GM06990 (cell line): Measurements from ENCODE around the gene TEX38.
"Not testable (repeated sequence)": the region's sequence is repeated elsewhere in the genome, so short reads cannot be mapped to it uniquely, and the experiment has no call there.

Experiments used
- DNase-seq: peaks from one replicate; pipeline ENCODE4 v3.0.0-alpha.2; 2011; ENCODE audit not compliant: insufficient read length; ENCODE audit errors: extremely low read depth
- H3K27me3 ChIP-seq: replicated peaks from 2 replicates; pipeline ENCODE4 v1.6.0; 2011; ENCODE audit warnings: low read length; ENCODE audit not compliant: control insufficient read depth, insufficient read depth
- H3K36me3 ChIP-seq: 2 replicates; pipeline ENCODE4 v1.5.1; 2011; ENCODE audit warnings: low read length; ENCODE audit not compliant: control insufficient read depth, insufficient read depth
- H3K4me3 ChIP-seq: replicated peaks from 2 replicates; pipeline ENCODE4 v1.5.1; 2011; ENCODE audit warnings: low read depth, mild to moderate bottlenecking, control low read depth, low read length
- CTCF ChIP-seq: IDR thresholded peaks from 2 replicates; pipeline ENCODE4 v1.5.1; 2011; ENCODE audit warnings: low read length, control low read depth, mild to moderate bottlenecking, inconsistent platforms; ENCODE audit not compliant: insufficient read depth, poor library complexity, severe bottlenecking

TEX38 gene

DNA sequence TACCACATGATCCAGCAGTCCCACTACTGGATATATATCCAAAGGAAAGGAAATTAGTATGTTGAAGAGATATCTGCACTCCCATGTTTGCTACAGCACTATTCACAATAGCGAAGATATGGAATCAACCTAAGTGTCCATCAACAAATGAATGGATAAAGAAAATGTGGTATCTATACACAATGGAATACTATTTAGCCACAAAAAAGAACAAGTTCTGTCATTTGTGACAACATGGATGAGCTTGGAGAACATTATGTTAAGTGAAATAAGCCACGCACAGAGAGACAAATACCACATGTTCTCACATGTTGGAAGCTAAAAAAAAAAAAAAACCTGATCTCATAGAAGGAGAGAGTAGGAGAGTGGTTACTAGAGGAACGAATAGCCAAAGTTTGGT is 21.2 kb upstream of the TEX38 start:
- H3K27me3 ChIP-seq: no peaks in the 10 kb centered on the region
- no peak for DNase-seq
- no peak overlapping the region for H3K4me3 ChIP-seq
- TF ChIP-seq CTCF: no peak
- H3K36me3 ChIP-seq: no peaks in the 10 kb centered on the region; the same call in 1 of the 2 replicates

DNA sequence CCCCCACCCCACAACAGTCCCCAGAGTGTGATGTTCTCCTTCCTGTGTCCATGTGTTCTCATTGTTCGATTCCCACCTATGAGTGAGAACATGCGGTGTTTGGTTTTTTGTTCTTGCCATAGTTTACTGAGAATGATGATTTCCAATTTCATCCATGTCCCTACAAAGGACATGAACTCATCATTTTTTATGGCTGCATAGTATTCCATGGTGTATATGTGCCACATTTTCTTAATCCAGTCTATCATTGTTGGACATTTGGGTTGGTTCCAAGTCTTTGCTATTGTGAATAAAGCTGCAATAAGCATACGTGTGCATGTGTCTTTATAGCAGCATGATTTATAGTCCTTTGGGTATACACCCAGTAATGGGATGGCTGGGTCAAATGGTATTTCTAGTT is 20.5 kb upstream of the TEX38 start:
- DNase-seq, H3K36me3 ChIP-seq, H3K4me3 ChIP-seq, H3K27me3 ChIP-seq: not testable (repeated sequence)

DNA sequence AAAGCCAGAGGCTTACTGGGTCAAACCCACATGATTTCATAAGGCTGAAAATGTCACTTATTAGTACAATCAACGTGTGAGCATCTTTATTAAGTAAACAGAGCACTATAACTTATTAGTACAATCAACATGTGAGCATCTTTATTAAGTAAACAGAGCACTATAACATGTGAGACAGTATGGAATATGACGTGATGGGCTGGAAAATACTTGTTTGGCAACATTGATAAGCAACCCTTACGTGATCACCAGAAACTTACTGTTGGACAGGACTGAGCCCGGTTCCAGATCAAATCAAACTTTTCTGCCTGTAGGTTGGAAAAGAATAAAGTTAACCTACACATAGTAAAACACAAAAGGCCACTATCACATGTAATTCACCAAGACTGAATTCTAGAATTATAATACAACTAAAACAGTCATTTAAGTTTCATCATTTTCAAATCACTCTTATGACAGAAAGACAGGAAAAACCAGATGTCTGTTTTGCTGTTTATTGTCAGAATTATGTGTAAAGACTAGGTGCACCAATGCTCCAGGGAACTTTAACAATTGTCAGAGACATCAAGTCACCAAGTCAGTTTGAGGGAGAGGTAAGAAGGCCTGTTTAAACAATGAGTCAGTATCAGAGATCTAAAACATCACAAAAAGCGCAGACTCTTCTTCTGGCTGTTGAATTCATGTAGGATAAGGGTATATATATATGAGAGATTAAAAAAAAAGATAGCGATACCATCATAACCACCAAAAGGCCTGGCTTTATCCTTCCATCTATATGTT is 19.1 kb upstream of the TEX38 start:
- TF ChIP-seq CTCF: no peak
- no peaks in the 10 kb centered on the region for H3K27me3 ChIP-seq
- H3K36me3 ChIP-seq: peaks cover 1% of the 10 kb centered on the region

GRCh38 chr1:46653405-46653958 is 18.2 kb upstream of the TEX38 start:
- Histone ChIP-seq H3K36me3 (peaks cover 1% of the 10 kb centered on the region), H3K27me3 (no peaks in the 10 kb centered on the region), H3K4me3 (no peak overlapping the region)
- no peak for DNase-seq
- TF ChIP-seq CTCF: no peak

More for the DNA sequence above, 19.1 kb upstream of the TEX38 start:
- DNase-seq: no peak
- H3K4me3 ChIP-seq: no peak overlapping the region

DNA sequence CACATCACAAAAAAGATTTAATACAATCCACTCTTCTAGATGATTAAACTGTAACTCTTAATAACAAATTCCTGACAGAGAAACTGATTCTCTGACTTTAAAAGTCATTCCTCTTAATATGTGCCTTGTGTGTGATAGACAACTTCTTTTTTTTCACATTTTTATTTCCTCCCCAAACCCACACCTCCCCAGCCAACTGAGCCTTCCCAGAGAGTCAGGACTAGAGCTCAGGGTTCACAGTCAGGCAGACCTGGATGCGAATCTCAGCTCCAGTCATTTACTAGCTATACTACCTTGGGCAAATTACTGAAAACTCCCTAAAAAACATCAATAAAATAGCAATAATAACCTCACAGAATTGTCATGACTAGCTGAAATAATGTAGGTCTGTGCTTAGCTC is 17.6 kb upstream of the TEX38 start:
- H3K36me3 ChIP-seq: peaks cover 1% of the 10 kb centered on the region
- H3K4me3 ChIP-seq: no peak overlapping the region
- no peak for TF ChIP-seq CTCF
- DNase-seq: no peak
- H3K27me3 ChIP-seq: no peaks in the 10 kb centered on the region

GRCh38 chr1:46654698-46655097 is 17.0 kb upstream of the TEX38 start:
- DNase-seq, H3K4me3 ChIP-seq, H3K27me3 ChIP-seq, H3K36me3 ChIP-seq: not testable (repeated sequence)

DNA sequence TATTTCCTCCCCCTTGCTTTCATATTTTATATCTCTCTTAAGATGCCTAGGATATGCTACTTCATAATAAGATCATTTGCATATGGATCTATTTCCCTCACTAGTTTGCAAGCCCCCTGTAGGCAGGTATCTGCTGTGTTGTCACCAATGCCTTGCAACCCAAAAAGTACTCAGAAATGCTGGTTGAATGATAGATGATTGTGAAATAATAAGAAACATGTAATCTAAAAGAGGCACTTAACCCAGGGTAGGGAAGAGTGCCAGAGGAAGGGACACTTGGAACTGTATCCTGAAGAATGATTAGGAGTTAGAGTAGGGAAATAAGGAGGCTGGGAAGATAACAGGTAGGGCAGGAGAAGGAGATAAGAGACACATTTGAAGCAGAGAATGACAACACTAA is 15.8 kb upstream of the TEX38 start:
- Histone ChIP-seq H3K4me3 (no peak overlapping the region), H3K36me3 (peaks cover 1% of the 10 kb centered on the region), H3K27me3 (no peaks in the 10 kb centered on the region)
- DNase-seq: no peak
- TF ChIP-seq CTCF: no peak
